Measurements from ENCODE around the gene TBC1D10A.

- TF ChIP-seq CTCF (IDR thresholded peaks at IDR 0.05) = no peak
- TF ChIP-seq POLR2A (IDR thresholded peaks at IDR 0.05) = no peak
These were observed 46.8 kb downstream of the TBC1D10A start for GRCh38 chr22:30279932-30280331.

Data from prostate gland (tissue), 2 donors.